ENCODE measurements around the gene DEPP1.
A peak's percentile ranks its signal among the peaks of the same experiment; 100 is the strongest.
"Not testable (repeated sequence)": the region's sequence is repeated elsewhere in the genome, so short reads cannot be mapped to it uniquely, and the experiment has no call there.

Gene DEPP1

GRCh38 chr10:44978570-44979280 is at the start of gene DEPP1:
DEPP1 (minus strand) TSS chr10:44978809; CDS start chr10:44978030, 779 bp downstream.
- no peak for DNase-seq (ENCODE audit: low read depth in 3 of 3, low spot score in 1 of 3)

GRCh38 chr10:45023426-45023825 is 44.8 kb upstream of the DEPP1 start:
- no peak for DNase-seq (ENCODE audit: low read depth in 3 of 3, low spot score in 1 of 3)

- no peak for DNase-seq (ENCODE audit: low read depth in 3 of 3, low spot score in 1 of 3)
These were observed 37.0 kb upstream of the DEPP1 start for GRCh38 chr10:45015590-45015989.

GRCh38 chr10:45014557-45014956 is 35.9 kb upstream of the DEPP1 start:
- DNase-seq (ENCODE audit: low read depth in 3 of 3, low spot score in 1 of 3) = not testable (repeated sequence)

- DNase-seq (ENCODE audit: low read depth in 3 of 3, low spot score in 1 of 3) = no peak
These were observed 30.0 kb upstream of the DEPP1 start for GRCh38 chr10:45008524-45009161.

- DNase-seq (ENCODE audit: low read depth in 3 of 3, low spot score in 1 of 3) = no peak
These were observed 27.8 kb upstream of the DEPP1 start for GRCh38 chr10:45006276-45007030.

GRCh38 chr10:45005284-45005683 is 26.7 kb upstream of the DEPP1 start:
- no peak for DNase-seq (ENCODE audit: low read depth in 3 of 3, low spot score in 1 of 3)

GRCh38 chr10:45004661-45005060 is 26.1 kb upstream of the DEPP1 start:
- DNase-seq (ENCODE audit: low read depth in 3 of 3, low spot score in 1 of 3) = no peak

- no peak for DNase-seq (ENCODE audit: low read depth in 3 of 3, low spot score in 1 of 3)
These were observed 24.9 kb upstream of the DEPP1 start for GRCh38 chr10:45003432-45004000.

- DNase-seq (ENCODE audit: low read depth in 3 of 3, low spot score in 1 of 3) = peak in 1 of 3 donors; percentile 24
These were observed 23.0 kb upstream of the DEPP1 start for GRCh38 chr10:45001381-45002148.

- peak in 2 of 3 donors; percentile 42 to 50 for DNase-seq (ENCODE audit: low read depth in 3 of 3, low spot score in 1 of 3)
These were observed 22.3 kb upstream of the DEPP1 start, which contains the start of gene ZNF22 for GRCh38 chr10:45000752-45001380. ZNF22 (plus strand) TSS chr10:45000923; CDS start chr10:45003369, 2,446 bp downstream.

GRCh38 chr10:45000138-45000751 is 21.6 kb upstream of the DEPP1 start:
- DNase-seq (ENCODE audit: low read depth in 3 of 3, low spot score in 1 of 3) = no peak

GRCh38 chr10:44998146-44998631 is 19.6 kb upstream of the DEPP1 start:
- DNase-seq (ENCODE audit: low read depth in 3 of 3, low spot score in 1 of 3) = no peak

- DNase-seq (ENCODE audit: low read depth in 3 of 3, low spot score in 1 of 3) = no peak
These were observed 18.6 kb upstream of the DEPP1 start for GRCh38 chr10:44997105-44997748.

- no peak for DNase-seq (ENCODE audit: low read depth in 3 of 3, low spot score in 1 of 3)
These were observed 17.5 kb upstream of the DEPP1 start for GRCh38 chr10:44995914-44996669.

- no peak for DNase-seq (ENCODE audit: low read depth in 3 of 3, low spot score in 1 of 3)
These were observed 16.9 kb upstream of the DEPP1 start for GRCh38 chr10:44995581-44995913.

GRCh38 chr10:44994752-44995530 is 16.3 kb upstream of the DEPP1 start:
- no peak for DNase-seq (ENCODE audit: low read depth in 3 of 3, low spot score in 1 of 3)
